ENCODE results near the gene HLA-DOA.

The HLA-DOA gene

DNA sequence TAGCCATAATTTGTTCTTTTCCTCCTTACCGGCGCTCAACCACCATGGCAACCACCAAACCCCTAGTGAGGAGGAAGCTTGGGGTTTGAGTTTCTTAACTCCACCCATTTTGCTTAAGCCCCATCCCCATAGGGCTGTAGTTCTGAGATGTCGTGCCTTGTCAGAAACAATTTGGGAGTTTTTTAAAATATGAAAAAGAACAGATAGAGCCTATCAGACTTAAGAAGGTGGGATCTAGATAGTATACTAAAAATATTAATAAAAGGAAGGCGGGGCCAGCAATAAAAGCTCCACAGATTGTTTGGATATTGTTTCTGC, 35.4 kb downstream of the HLA-DOA start:
- TF ChIP-seq CTCF (IDR thresholded peaks at IDR 0.05; ENCODE audit: insufficient read depth, low read depth, low read length, missing control alignments) = no peak
- H3K4me3 ChIP-seq (ENCODE audit: low read depth, low read length) = peak overlapping the region; percentile 88
- peak; percentile 54 for DNase-seq (ENCODE audit: low read depth)

- H3K4me3 ChIP-seq (ENCODE audit: low read depth, low read length) = peak overlapping the region; percentile 88
- no peak for TF ChIP-seq CTCF (IDR thresholded peaks at IDR 0.05; ENCODE audit: insufficient read depth, low read depth, low read length, missing control alignments)
- DNase-seq (ENCODE audit: low read depth) = peak; percentile 78
These were observed 36.0 kb downstream of the HLA-DOA start for GRCh38 chr6:32973144-32974015.

GRCh38 chr6:32972353-32973143, 36.8 kb downstream of the HLA-DOA start:
- peak overlapping the region; percentile 88 for H3K4me3 ChIP-seq (ENCODE audit: low read depth, low read length)
- peak; percentile 61 for DNase-seq (ENCODE audit: low read depth)
- TF ChIP-seq CTCF (IDR thresholded peaks at IDR 0.05; ENCODE audit: insufficient read depth, low read depth, low read length, missing control alignments) = no peak

GRCh38 chr6:32971581-32972352, 37.6 kb downstream of the HLA-DOA start:
- H3K4me3 ChIP-seq (ENCODE audit: low read depth, low read length) = peak overlapping the region; percentile 88
- no peak for TF ChIP-seq CTCF (IDR thresholded peaks at IDR 0.05; ENCODE audit: insufficient read depth, low read depth, low read length, missing control alignments)
- DNase-seq (ENCODE audit: low read depth) = peak; percentile 100

GRCh38 chr6:32971242-32971580, 38.2 kb downstream of the HLA-DOA start:
- DNase-seq (ENCODE audit: low read depth) = no peak
- peak overlapping the region; percentile 87 for H3K4me3 ChIP-seq (ENCODE audit: low read depth, low read length)
- no peak for TF ChIP-seq CTCF (IDR thresholded peaks at IDR 0.05; ENCODE audit: insufficient read depth, low read depth, low read length, missing control alignments)

DNA sequence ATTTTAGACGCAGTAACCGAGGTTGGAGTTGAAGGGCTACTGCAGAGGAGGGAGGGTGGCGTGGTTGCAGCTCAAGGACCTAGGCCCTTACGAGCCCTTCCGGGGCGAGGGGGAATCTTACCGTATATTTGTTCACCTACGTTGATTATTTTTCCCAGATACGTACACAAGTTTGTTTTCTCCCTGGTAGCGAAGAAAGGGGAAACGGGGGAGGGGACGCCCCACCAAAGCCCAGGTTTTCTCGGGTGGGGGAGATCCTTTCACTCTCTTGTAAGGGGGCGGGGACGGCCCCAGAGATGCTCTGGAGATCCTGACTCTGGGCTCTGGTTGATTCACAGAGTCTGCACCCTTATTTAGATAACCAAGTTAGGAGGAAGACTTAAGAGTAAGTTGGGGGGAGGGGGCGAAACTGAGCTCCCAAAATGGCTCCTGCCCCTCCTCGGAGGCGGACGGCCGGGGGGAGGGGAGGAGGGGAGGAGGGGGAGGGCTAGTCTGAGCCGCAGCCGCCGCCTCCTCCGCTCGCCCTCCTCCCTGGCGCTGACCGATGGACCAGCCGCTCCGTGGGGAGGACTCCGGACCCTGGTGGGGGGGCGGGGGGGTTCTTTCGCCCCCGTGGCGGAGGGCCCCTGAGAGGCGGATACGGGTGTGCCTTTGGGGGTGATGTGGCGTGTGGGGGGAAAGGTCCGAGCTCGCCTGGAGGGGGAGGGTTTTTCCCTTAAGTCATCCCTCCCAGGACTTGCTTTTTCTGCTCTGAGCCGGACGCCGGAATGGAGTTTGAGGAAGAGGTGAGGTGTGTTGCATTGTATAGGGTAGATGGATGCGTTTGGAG, 38.8 kb downstream of the HLA-DOA start:
- H3K4me3 ChIP-seq (ENCODE audit: low read depth, low read length) = peak overlapping the region; percentile 87
- peak; percentile 95 for DNase-seq (ENCODE audit: low read depth)
- no peak for TF ChIP-seq CTCF (IDR thresholded peaks at IDR 0.05; ENCODE audit: insufficient read depth, low read depth, low read length, missing control alignments)
